ENCODE data around the gene PJA1.

GRCh38 chrX:69161786-69162349, 3.4 kb downstream of the PJA1 start:
- TF ChIP-seq CTCF (IDR thresholded peaks at IDR 0.05; ENCODE audit: low read depth, low read length, poor library complexity, severe bottlenecking) (no peak), EZH2phosphoT487 (IDR thresholded peaks at IDR 0.05; ENCODE audit: borderline replicate concordance, low read length) (no peak)
